Regular cardiac myocyte (primary cell): Measurements from ENCODE around the gene CLCA4. TPM values are rescaled to one million over a fixed set of nuclear protein-coding genes. Genes with fewer than 3 reads are reported as not detected.

Experiments used
- total RNA-seq: library from RNA; depleted of rRNA; stranded (reverse); fragments of >200 nt; gene quantifications from 2 replicates; pipeline ENCODE4 v1.2.3, GENCODE V29; 2014

Gene CLCA4, protein sequence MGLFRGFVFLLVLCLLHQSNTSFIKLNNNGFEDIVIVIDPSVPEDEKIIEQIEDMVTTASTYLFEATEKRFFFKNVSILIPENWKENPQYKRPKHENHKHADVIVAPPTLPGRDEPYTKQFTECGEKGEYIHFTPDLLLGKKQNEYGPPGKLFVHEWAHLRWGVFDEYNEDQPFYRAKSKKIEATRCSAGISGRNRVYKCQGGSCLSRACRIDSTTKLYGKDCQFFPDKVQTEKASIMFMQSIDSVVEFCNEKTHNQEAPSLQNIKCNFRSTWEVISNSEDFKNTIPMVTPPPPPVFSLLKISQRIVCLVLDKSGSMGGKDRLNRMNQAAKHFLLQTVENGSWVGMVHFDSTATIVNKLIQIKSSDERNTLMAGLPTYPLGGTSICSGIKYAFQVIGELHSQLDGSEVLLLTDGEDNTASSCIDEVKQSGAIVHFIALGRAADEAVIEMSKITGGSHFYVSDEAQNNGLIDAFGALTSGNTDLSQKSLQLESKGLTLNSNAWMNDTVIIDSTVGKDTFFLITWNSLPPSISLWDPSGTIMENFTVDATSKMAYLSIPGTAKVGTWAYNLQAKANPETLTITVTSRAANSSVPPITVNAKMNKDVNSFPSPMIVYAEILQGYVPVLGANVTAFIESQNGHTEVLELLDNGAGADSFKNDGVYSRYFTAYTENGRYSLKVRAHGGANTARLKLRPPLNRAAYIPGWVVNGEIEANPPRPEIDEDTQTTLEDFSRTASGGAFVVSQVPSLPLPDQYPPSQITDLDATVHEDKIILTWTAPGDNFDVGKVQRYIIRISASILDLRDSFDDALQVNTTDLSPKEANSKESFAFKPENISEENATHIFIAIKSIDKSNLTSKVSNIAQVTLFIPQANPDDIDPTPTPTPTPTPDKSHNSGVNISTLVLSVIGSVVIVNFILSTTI
- total RNA-seq = not detected in 2 replicates

GRCh38 chr1:86546787-86547221 is at the start of gene CLCA4:
TSS of gene CLCA4 (plus strand) at chr1:86547078. CDS start at chr1:86547120, 42 bp downstream.

Other genes starting within 250 kb of the CLCA4 start
- gene ODF2L, start 150.8 kb upstream of the CLCA4 start, total RNA-seq = 18.6 and 31.9 TPM in 2 replicates
- gene CLCA2, start 122.9 kb upstream of the CLCA4 start, total RNA-seq = 0.38 and 1.7 TPM in 2 replicates
- not detected in 2 replicates for gene CLCA1, start 78.2 kb upstream of the CLCA4 start, total RNA-seq
- gene SH3GLB1, start 157.5 kb downstream of the CLCA4 start, total RNA-seq = 47.1 and 48.1 TPM in 2 replicates